Lower lobe of right lung (tissue), 2 donors: ENCODE data around the gene SNX24. TPM values are rescaled to one million over a fixed set of nuclear protein-coding genes. Genes with fewer than 3 reads are reported as not detected.

Experiments
- ATAC-seq, 2 donors: fragments of 200-7000 bp; cut with Tn5 transposase; one replicate each; pipeline ENCODE4 v1.9.1; 2020 to 2022; ENCODE audit warnings: mild to moderate bottlenecking in 2 of 2, moderate library complexity in 2 of 2
- DNase-seq: peaks from one replicate; pipeline ENCODE4 v3.0.0-alpha.2; 2020
- H3K27ac ChIP-seq: fragments of 200-600 bp; one replicate; pipeline ENCODE4 v1.8.0; 2022
- H3K27me3 ChIP-seq: fragments of 200-600 bp; one replicate; pipeline ENCODE4 v1.8.0; 2022; ENCODE audit warnings: low read depth
- H3K36me3 ChIP-seq: fragments of 200-600 bp; one replicate; pipeline ENCODE4 v1.8.0; 2022; ENCODE audit warnings: mild to moderate bottlenecking
- H3K4me1 ChIP-seq: fragments of 200-600 bp; one replicate; pipeline ENCODE4 v1.8.0; 2022
- H3K4me3 ChIP-seq: fragments of 200-600 bp; one replicate; pipeline ENCODE4 v1.8.0; 2022; ENCODE audit warnings: mild to moderate bottlenecking
- H3K9me3 ChIP-seq: fragments of 200-600 bp; one replicate; pipeline ENCODE4 v1.8.0; 2022
- CTCF ChIP-seq: fragments of 200-600 bp; IDR thresholded peaks from one replicate; pipeline ENCODE4 v1.8.0; 2022; ENCODE audit warnings: antibody characterized with exemption, mild to moderate bottlenecking
- intact Hi-C: fragments of 100-400 bp; cut with DNase I; formaldehyde crosslinking; loops from one replicate; pipeline ENCODE4 v1.11.0; 2022
- total RNA-seq: library from RNA; stranded (reverse); fragmentation: NEBNext Ultra II Directional; extraction: Animal tissue kit (Norgen Biotek cat#: 25700); gene quantifications from one replicate; pipeline ENCODE4 v1.2.1, GENCODE V29; 2021
- donor health status: DM: no; HTN: yes; CAD: no; lungs with severe emphysema.

SNX24 gene
- total RNA-seq, 1 donor from 2014 or later = 26.7 TPM

GRCh38 chr5:123039673-123040072, 194.3 kb downstream of the SNX24 start:
- no peak overlapping the region for H3K27ac ChIP-seq
- ATAC-seq (no peak), DNase-seq (no peak)
- no peaks in the 10 kb centered on the region for H3K36me3 ChIP-seq
- no peak for TF ChIP-seq CTCF
- peaks cover 20% of the 10 kb centered on the region for H3K4me1 ChIP-seq
- no peaks in the 10 kb centered on the region for H3K9me3 ChIP-seq
- no peaks in the 10 kb centered on the region for H3K27me3 ChIP-seq
- intact Hi-C loops = no loop called here
- H3K4me3 ChIP-seq = no peak overlapping the region

GRCh38 chr5:123044926-123045617, 199.7 kb downstream of the SNX24 start:
- Histone ChIP-seq H3K27ac (no peak overlapping the region), H3K4me1 (no peaks in the 10 kb centered on the region), H3K36me3 (no peaks in the 10 kb centered on the region), H3K9me3 (no peaks in the 10 kb centered on the region), H3K4me3 (no peak overlapping the region), H3K27me3 (no peaks in the 10 kb centered on the region)
- DNase-seq (no peak), ATAC-seq (no peak)
- no peak for TF ChIP-seq CTCF
- intact Hi-C loops = no loop called here

- intact Hi-C loops = no loop called here
- no peak for DNase-seq
- Histone ChIP-seq H3K9me3 (no peaks in the 10 kb centered on the region), H3K27me3 (no peaks in the 10 kb centered on the region), H3K36me3 (no peaks in the 10 kb centered on the region), H3K27ac (no peak overlapping the region), H3K4me3 (no peak overlapping the region), H3K4me1 (no peaks in the 10 kb centered on the region)
- ATAC-seq = no peak
- TF ChIP-seq CTCF = no peak
Observed at GRCh38 chr5:123046222-123046621, 200.8 kb downstream of the SNX24 start.

- no peaks in the 10 kb centered on the region for H3K4me1 ChIP-seq
- intact Hi-C loops = no loop called here
- H3K9me3 ChIP-seq = no peaks in the 10 kb centered on the region
- no peaks in the 10 kb centered on the region for H3K36me3 ChIP-seq
- H3K27me3 ChIP-seq = no peaks in the 10 kb centered on the region
- no peak overlapping the region for H3K4me3 ChIP-seq
- no peak overlapping the region for H3K27ac ChIP-seq
- no peak for ATAC-seq
- no peak for DNase-seq
- TF ChIP-seq CTCF = no peak
Observed at GRCh38 chr5:123047706-123048105, 202.3 kb downstream of the SNX24 start.

- intact Hi-C loops = no loop called here
- no peaks in the 10 kb centered on the region for H3K9me3 ChIP-seq
- H3K4me3 ChIP-seq = no peak overlapping the region
- H3K4me1 ChIP-seq = no peaks in the 10 kb centered on the region
- DNase-seq (no peak), ATAC-seq (no peak)
- H3K27ac ChIP-seq = no peak overlapping the region
- TF ChIP-seq CTCF = no peak
- no peaks in the 10 kb centered on the region for H3K36me3 ChIP-seq
- H3K27me3 ChIP-seq = no peaks in the 10 kb centered on the region
Observed at GRCh38 chr5:123051206-123051605, 205.8 kb downstream of the SNX24 start.

Other genes with a start within 250 kb of the SNX24 start
- 120 TPM for gene SNX2, start 70.5 kb upstream of the SNX24 start, total RNA-seq
- gene PPIC, start 191.1 kb downstream of the SNX24 start, total RNA-seq = 39.5 TPM
- gene PRDM6, start 243.6 kb downstream of the SNX24 start, total RNA-seq = 6.7 TPM